Activated T-helper 1 cell treated with anti-CD3 and anti-CD28 coated beads, Interleukin-12 subunit alpha, Interleukin-12 subunit beta, Interleukin-2, Interleukin-4 antibody, amounts not matched to agents 30 ng/mL and 10 ng/mL and 1 ng/mL, durations not matched to agents 14 hours and 24 hours and 36 hours (primary cell): ENCODE measurements around the gene FLNB. TPM values are rescaled to one million over a fixed set of nuclear protein-coding genes. Genes with fewer than 3 reads are reported as not detected.

Experiments
- DNase-seq: peaks from one replicate; pipeline ENCODE4 v3.0.0; 2021; ENCODE audit warnings: low spot score
- H3K27ac Mint-ChIP-seq: one replicate; pipeline ENCODE4 v1.8.0; 2021; ENCODE audit warnings: mild to moderate bottlenecking, mixed read lengths
- H3K27me3 Mint-ChIP-seq: one replicate; pipeline ENCODE4 v1.8.0; 2022; ENCODE audit warnings: mild to moderate bottlenecking, moderate library complexity, mixed read lengths; ENCODE audit not compliant: insufficient read depth
- H3K36me3 Mint-ChIP-seq: one replicate; pipeline ENCODE4 v1.8.0; 2021; ENCODE audit warnings: low read depth, mixed read lengths
- H3K4me1 Mint-ChIP-seq: one replicate; pipeline ENCODE4 v1.8.0; 2021; ENCODE audit warnings: low read depth, mixed read lengths
- H3K4me3 Mint-ChIP-seq: one replicate; pipeline ENCODE4 v1.8.0; 2021; ENCODE audit warnings: mild to moderate bottlenecking, moderate library complexity, mixed read lengths
- H3K9me3 Mint-ChIP-seq: one replicate; pipeline ENCODE4 v1.8.0; 2021; ENCODE audit warnings: mixed read lengths
- intact Hi-C: fragments of 100-400 bp; cut with micrococcal nuclease; formaldehyde crosslinking; loops from one replicate; pipeline ENCODE4 v1.15.1; 2024
- total RNA-seq: library from RNA; stranded (reverse); gene quantifications from 2 replicates; pipeline ENCODE4 v1.2.3, GENCODE V29; 2022

The FLNB gene
- total RNA-seq, 1 donor from 2014 or later: 24.1 TPM

DNA sequence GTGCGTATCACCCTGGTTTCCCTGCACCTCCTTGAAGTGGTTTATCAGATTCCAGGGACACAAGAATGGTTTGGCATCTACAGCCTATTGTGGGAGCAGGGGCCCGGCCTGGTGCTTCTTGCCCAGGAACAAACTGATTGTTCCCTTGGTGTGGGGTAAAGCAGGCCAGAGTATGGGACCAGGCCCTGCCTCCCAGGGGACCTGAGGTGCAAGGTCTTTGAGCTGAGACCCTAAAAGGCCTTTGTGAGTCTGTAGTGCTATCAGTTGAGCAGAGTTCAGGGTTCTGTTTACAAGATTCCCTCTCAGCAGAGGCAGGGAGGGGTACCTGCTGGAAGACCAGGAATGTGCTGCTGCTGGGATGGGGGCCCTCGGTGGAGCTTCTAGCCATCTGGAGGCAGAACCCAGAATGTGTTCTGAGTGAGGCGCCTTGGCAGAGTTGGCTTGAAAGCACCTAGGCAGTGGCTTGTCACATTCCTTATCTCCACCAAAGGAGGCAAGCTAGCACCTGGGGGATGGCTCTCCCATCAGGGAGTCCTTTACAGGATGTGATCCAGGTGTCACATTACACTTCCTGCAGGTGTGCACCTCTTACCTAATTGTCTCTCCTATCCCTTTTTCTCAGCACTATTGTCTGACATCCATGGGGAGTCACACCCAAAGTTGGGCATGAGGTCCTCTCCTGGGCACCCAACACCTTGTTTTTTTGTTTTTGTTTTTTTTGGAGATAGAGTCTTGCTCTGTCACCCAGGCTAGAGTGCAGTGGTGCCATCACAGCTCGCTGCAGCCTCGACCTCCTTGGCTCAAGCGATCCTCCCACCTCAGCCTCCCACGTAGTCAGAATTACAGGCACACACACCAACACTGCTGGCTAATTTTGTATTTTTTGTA, 13.1 kb downstream of the FLNB start:
- DNase-seq: no peak
- intact Hi-C loops: no loop called here
- H3K27ac Mint-ChIP-seq: peak overlapping the region; percentile 70
- peaks cover 57% of the 10 kb centered on the region for H3K4me1 Mint-ChIP-seq
- no peaks in the 10 kb centered on the region for H3K36me3 Mint-ChIP-seq
- H3K9me3 Mint-ChIP-seq: no peaks in the 10 kb centered on the region
- peaks cover 2% of the 10 kb centered on the region for H3K27me3 Mint-ChIP-seq
- no peak overlapping the region for H3K4me3 Mint-ChIP-seq

DNA sequence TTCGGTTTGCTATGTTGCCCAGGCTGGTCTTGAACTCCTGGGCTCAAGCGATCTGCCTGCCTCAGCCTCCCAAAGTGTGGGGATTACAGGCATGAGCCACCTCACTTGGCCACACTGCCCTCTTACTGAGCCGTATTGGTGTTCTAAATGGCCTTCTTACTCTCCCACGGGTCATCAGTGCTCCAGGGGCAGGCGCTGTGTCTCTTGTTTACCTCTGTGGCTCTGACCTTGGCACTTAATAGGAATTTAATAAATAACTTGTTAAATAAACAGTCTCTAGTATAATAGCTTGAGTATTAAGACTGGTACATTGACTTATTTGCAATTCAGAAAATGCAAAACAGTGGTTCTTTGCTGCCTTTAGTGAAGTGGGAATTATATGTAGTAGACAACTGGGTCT, 13.7 kb downstream of the FLNB start:
- intact Hi-C loops: no loop called here
- H3K4me1 Mint-ChIP-seq: peaks cover 63% of the 10 kb centered on the region
- H3K9me3 Mint-ChIP-seq: no peaks in the 10 kb centered on the region
- peak overlapping the region; percentile 70 for H3K27ac Mint-ChIP-seq
- no peak overlapping the region for H3K4me3 Mint-ChIP-seq
- H3K36me3 Mint-ChIP-seq: no peaks in the 10 kb centered on the region
- H3K27me3 Mint-ChIP-seq: peaks cover 2% of the 10 kb centered on the region
- no peak for DNase-seq

DNA sequence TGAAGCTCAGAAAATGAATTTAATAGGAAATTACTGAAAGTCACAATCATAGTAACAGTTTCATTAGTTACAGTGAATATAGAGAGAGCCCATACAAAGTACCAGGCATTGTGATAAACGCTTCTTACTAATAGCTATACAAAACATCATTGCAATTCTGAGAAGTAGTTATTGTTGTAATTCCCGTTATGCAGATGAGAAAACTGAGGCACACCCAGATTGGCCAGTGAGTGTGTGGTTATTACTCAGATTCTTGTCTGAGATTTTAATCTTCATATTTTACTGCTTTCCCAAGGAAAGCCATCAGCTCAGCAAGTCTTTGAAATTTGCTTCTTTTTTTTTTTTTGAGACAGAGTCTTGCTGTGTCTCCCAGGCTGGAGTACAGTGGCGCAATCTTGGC, 14.3 kb downstream of the FLNB start:
- Mint-ChIP-seq H3K9me3 (no peaks in the 10 kb centered on the region), H3K27ac (peak overlapping the region; percentile 70), H3K27me3 (peaks cover 2% of the 10 kb centered on the region), H3K4me3 (no peak overlapping the region), H3K36me3 (no peaks in the 10 kb centered on the region), H3K4me1 (peaks cover 64% of the 10 kb centered on the region)
- no peak for DNase-seq
- intact Hi-C loops: no loop called here

DNA sequence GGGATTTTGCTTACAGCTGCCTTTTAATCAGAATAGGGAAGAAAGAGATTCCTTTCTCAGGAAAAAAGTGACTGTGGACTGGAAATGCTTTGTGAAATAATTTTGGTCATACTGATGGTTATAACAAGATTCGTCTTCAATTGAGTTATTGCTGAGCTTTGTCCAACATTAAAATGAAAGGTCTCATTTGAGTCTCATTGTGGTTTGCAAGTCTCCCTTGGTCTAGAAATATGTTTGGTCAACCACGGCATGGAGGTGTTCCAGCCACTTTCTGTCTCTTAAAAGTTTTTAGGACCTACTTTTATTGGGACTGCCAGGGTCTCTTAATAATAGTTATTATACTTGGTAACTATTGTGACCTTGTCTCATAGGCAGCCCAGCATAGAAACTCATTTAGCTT, 15.3 kb downstream of the FLNB start:
- no peak for DNase-seq
- H3K27me3 Mint-ChIP-seq: peaks cover 5% of the 10 kb centered on the region
- H3K36me3 Mint-ChIP-seq: peaks cover 2% of the 10 kb centered on the region
- no peaks in the 10 kb centered on the region for H3K9me3 Mint-ChIP-seq
- H3K27ac Mint-ChIP-seq: no peak overlapping the region
- H3K4me3 Mint-ChIP-seq: no peak overlapping the region
- H3K4me1 Mint-ChIP-seq: peaks cover 67% of the 10 kb centered on the region
- intact Hi-C loops: no loop called here

DNA sequence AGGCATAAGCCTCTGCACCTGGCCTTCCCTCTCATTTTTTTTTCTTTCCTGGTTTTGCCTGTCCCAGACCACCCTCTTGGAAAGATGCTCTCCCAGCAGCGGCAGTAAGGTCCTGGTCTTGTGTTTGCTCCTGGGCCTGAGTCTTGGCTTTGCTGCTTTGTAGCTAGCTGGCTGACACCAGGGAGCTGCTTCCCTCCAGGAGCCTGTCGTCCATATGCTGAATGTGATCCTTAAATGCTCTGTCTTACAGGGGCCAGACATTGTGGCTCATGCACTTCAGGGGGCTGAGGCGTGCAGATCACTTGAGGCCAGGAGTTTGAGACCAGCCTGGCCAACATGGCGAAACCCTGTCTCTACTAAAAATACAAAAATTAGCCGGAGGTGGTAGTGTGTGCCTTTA, 17.2 kb downstream of the FLNB start:
- intact Hi-C loops: no loop called here
- H3K27me3 Mint-ChIP-seq: peaks cover 5% of the 10 kb centered on the region
- H3K9me3 Mint-ChIP-seq: peaks cover 4% of the 10 kb centered on the region
- H3K27ac Mint-ChIP-seq: no peak overlapping the region
- H3K4me1 Mint-ChIP-seq: peaks cover 59% of the 10 kb centered on the region
- H3K36me3 Mint-ChIP-seq: peaks cover 5% of the 10 kb centered on the region
- no peak overlapping the region for H3K4me3 Mint-ChIP-seq
- no peak for DNase-seq

DNA sequence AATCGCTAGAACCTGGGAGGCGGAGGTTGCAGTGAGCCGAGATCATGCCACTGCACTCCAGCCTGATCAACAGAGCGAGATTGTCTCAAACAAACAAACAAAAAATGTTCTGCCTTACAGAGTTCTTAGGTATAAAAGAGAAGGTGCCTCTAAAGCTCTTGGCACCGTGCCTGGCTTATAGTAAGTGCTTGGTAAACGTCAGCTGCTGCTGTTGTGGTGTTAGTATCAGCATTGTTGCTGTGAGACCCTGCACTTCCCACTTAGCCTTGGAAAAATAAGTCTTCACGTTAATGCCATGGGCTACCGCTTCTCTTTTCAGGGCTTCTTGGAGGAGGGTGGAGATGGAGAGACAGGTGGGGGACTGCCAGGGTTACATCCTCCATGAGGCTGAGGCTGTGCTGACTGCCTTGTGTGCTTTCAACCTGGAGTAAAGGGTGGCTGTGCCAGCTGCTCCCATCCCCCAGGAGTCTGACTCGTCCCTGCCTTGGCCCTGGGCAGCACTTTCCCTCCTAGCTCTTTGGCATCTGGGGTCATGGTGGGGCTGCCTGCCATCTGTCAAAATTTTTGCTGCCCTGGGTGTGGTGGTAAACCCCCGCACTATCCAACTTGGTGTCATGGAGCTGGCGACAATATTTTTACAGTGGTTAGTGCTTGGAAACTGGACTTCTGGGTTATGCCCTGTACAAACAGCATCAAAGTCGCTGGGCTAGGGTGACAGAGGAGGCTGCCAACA, 17.8 kb downstream of the FLNB start:
- no peak overlapping the region for H3K27ac Mint-ChIP-seq
- H3K9me3 Mint-ChIP-seq: peaks cover 4% of the 10 kb centered on the region
- no peak for DNase-seq
- no peak overlapping the region for H3K4me3 Mint-ChIP-seq
- intact Hi-C loops: no loop called here
- H3K4me1 Mint-ChIP-seq: peaks cover 58% of the 10 kb centered on the region
- H3K27me3 Mint-ChIP-seq: peaks cover 5% of the 10 kb centered on the region
- H3K36me3 Mint-ChIP-seq: peaks cover 5% of the 10 kb centered on the region

DNA sequence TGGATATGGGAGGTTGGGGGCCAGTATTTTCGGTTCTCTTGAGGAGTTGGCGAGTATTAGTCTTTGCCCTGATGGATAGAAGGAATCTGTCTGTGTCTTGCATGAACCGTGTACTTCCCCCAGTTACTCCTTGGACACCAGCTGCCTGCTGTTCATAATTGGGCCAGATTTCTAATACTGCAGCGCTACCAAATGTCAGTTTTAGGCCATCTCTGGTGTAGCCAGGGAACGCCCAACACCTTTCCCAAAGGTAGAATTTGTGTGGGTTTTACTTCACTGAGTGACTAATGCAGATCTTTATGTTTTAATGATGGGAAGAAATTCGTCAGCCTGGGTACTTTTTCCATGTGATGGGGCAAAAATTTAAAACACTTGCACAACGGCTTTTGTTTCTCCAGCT, 18.4 kb downstream of the FLNB start:
- H3K4me1 Mint-ChIP-seq: peaks cover 54% of the 10 kb centered on the region
- no peak overlapping the region for H3K27ac Mint-ChIP-seq
- H3K36me3 Mint-ChIP-seq: peaks cover 5% of the 10 kb centered on the region
- intact Hi-C loops: no loop called here
- H3K27me3 Mint-ChIP-seq: peaks cover 5% of the 10 kb centered on the region
- DNase-seq: no peak
- H3K4me3 Mint-ChIP-seq: no peak overlapping the region
- peaks cover 4% of the 10 kb centered on the region for H3K9me3 Mint-ChIP-seq

DNA sequence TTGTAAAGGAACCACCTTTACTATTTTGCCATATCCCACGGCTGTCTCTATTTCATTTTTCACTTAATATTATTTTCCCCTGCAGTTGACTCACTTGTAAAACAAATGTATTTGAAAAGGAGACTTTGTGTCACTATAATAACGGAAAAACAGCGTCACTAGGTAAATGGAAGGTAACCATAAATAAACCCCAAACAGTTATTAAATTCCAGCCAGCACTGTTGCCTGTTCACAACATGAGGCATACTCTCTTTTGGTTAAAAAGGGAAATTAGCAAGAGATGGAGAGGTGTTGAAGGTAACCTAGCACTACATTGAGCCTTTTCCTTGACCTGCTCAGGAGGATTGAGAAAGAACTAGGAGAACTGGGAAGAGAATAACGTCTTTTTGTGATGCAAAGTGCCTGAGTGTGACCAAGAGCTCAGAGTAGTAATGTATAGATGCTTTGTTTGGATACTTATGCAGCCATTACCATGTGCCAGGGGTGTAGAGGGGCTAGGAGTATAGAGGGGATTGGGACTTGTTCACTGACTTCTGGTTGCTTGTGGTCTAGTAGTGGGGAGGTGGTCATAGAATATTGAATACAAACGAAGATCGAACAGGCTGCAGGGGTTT, 19.6 kb downstream of the FLNB start:
- H3K27ac Mint-ChIP-seq: peak overlapping the region; percentile 3
- H3K27me3 Mint-ChIP-seq: peaks cover 3% of the 10 kb centered on the region

DNA sequence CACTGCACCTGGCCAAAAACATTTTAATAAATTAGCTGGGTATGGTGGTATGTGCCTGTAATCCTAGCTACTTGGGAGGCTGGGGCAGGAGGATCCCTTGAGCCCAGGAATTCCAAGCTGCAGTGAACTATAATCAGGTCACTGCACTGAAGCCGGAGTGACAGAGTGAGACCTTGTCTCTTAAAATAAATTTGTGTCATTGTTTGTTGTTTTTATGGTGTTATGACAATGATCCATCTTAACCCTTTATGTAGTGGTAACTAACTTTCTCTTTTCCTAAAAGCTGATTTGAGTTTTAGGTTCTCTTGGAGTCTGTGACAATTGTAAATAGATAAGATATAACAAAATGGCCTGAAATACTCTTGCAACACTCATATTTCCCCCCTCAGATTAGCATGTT, 20.7 kb downstream of the FLNB start:
- Mint-ChIP-seq H3K36me3 (peaks cover 5% of the 10 kb centered on the region), H3K4me3 (no peak overlapping the region), H3K4me1 (peaks cover 41% of the 10 kb centered on the region), H3K27me3 (peaks cover 3% of the 10 kb centered on the region), H3K27ac (no peak overlapping the region), H3K9me3 (peaks cover 4% of the 10 kb centered on the region)
- intact Hi-C loops: no loop called here
- DNase-seq: no peak

More for the DNA sequence above, 19.6 kb downstream of the FLNB start:
- no peak for DNase-seq
- peaks cover 5% of the 10 kb centered on the region for H3K36me3 Mint-ChIP-seq
- no peak overlapping the region for H3K4me3 Mint-ChIP-seq
- intact Hi-C loops: loop anchor here (1.0 kb wide), 1 partner anchor 7 kb away; no protein-coding TSS in a partner anchor
- peaks cover 44% of the 10 kb centered on the region for H3K4me1 Mint-ChIP-seq
- H3K9me3 Mint-ChIP-seq: peaks cover 4% of the 10 kb centered on the region

DNA sequence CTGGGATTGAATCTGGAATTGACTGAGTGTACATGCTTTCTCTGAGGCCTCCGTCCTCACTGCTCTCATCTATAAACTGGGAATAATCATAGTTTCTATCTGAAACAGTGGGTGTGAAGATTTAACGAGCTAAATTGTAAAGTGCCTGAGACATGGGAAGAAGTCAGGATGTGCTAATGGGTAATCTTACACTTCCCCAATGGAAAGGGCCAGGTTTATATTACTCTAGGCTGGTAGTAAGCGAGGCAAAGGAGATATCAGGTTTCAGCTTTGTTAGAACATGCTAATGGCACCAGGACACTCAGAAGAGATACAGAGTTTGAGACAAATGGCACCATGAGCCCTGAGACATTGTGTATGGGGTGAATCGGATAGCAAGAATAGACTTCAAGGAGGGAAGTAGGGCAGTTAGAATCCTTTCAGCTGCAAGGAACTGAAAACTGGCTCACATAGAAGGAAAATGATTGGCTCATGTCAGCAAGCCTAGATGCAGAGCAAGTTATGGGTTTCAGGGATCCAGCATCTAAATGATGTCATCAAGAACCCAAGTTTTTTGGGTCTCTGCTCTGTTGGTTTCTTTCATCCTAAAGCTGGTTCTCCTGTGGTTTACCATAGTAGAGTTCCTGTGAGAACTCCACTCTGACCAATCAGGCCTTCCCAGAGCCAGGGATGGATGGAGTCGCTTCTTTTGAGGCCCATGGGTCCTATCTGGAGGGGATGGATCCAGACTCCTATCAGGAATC, 21.8 kb downstream of the FLNB start:
- intact Hi-C loops: loop anchor here (10.0 kb wide), 1 partner anchor 465 kb away; the partner anchor contains the start of gene KCTD6
- no peak overlapping the region for H3K4me3 Mint-ChIP-seq
- H3K9me3 Mint-ChIP-seq: peaks cover 4% of the 10 kb centered on the region
- peaks cover 50% of the 10 kb centered on the region for H3K4me1 Mint-ChIP-seq
- no peak overlapping the region for H3K27ac Mint-ChIP-seq
- H3K27me3 Mint-ChIP-seq: peaks cover 5% of the 10 kb centered on the region
- DNase-seq: no peak
- peaks cover 7% of the 10 kb centered on the region for H3K36me3 Mint-ChIP-seq

DNA sequence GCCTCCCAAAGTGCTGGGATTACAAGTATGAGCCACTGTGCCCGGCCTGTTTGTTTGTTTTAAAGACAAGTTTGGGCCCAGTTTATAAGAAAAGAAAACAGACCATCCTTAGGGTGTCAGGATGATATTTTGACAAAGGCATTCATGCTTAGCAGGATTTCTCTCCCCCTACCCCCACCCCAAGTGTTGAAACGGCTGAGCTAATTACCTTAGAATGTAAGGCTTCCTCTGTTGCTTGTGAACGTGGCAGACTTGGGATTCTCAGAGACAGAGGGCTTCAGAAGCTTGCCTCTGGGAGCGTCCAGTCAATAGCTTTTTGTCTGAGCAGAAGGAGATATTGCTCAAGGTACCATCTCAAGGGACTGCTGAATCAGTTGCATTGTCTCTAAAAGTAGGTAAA, 24.0 kb downstream of the FLNB start:
- Mint-ChIP-seq H3K27ac (no peak overlapping the region), H3K4me1 (peaks cover 56% of the 10 kb centered on the region), H3K36me3 (peaks cover 8% of the 10 kb centered on the region), H3K4me3 (no peak overlapping the region), H3K9me3 (peaks cover 4% of the 10 kb centered on the region), H3K27me3 (peaks cover 7% of the 10 kb centered on the region)
- DNase-seq: no peak
- intact Hi-C loops: loop anchor here (10.0 kb wide), 1 partner anchor 463 kb away; the partner anchor contains the start of gene KCTD6

DNA sequence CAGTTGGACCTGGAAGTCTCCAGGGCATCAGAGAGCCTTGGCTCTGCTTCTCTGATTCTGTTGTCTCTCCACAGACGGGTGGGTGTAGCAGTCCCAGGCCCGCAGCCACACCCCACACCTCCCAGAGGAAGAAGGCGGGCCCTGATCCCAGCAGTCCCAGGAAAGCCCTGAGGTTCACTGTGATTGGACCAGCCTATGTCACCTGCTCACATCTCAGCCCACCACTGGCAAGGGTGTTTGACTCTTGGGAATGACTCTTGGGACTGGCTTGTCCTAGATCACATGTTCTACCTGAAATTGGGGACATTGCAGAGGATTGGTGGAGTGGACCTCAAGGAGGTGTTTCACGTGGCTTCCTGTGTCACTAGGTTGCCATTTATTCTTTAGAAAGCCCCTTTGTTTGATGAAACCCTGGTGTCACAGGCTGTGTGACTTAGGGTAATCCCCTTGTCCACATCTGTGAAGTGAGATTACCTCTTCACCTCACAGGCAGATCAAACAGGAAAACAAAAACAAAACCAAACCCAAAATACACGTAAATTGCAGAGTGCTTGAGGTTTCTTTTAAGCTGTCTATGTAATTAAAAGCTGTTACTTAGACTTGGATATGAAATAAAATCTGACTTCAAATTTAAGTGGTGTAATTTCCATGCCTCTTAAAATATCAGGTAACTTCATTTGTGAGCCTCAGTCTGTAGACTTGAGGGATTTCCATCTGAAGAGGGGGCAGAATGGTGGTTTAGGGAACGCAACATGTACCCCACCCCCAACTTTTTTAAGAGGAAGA, 26.7 kb downstream of the FLNB start:
- Mint-ChIP-seq H3K36me3 (peaks cover 8% of the 10 kb centered on the region), H3K27me3 (peaks cover 7% of the 10 kb centered on the region), H3K27ac (peak overlapping the region; percentile 85), H3K4me3 (peak overlapping the region; percentile 78), H3K9me3 (peaks cover 1% of the 10 kb centered on the region), H3K4me1 (peaks cover 51% of the 10 kb centered on the region)
- intact Hi-C loops: loop anchor here (1.0 to 10.0 kb wide), 5 partner anchors 8 to 460 kb away; partner anchors contain the start of genes FLNB and KCTD6
- peak; percentile 66 for DNase-seq
